ENCODE data around the gene CCDC171. TPM values are rescaled to one million over a fixed set of nuclear protein-coding genes. Genes with fewer than 3 reads are reported as not detected.
A peak's percentile ranks its signal among the peaks of the same experiment; 100 is the strongest.
"Not testable (repeated sequence)": the region's sequence is repeated elsewhere in the genome, so short reads cannot be mapped to it uniquely, and the experiment has no call there.

CCDC171 gene
- total and polyA plus RNA-seq, 2 of the 13 experiments (the other 11 are each of a cell fraction or from before 2014, with no cell fraction given): 0.95 to 2.5 TPM

- TF ChIP-seq NFYB (CRISPR knock-in tag; IDR thresholded peaks at IDR 0.05) (no peak), ZMYM2 (CRISPR knock-in tag; IDR thresholded peaks at IDR 0.05) (no peak), CTCF (CRISPR knock-in tag; IDR thresholded peaks at IDR 0.05) (no peak), ELF4 (CRISPR knock-in tag; IDR thresholded peaks at IDR 0.05; ENCODE audit: borderline replicate concordance) (no peak), ZNF101 (CRISPR knock-in tag; IDR thresholded peaks at IDR 0.05; ENCODE audit: borderline replicate concordance, low read depth) (no peak)
- no peaks in the 10 kb centered on the region for H4K20me1 ChIP-seq (ENCODE audit: insufficient read depth, low read length)
- no peaks in the 10 kb centered on the region for H3K9me3 ChIP-seq (ENCODE audit: low read length)
- H3K27me3 ChIP-seq (ENCODE audit: control insufficient read depth in 1 of 2, insufficient read depth in 2 of 2, low read length in 2 of 2): no peaks in the 10 kb centered on the region
- ATAC-seq (no peak), FAIRE-seq (no peak), DNase-seq (ENCODE audit: low spot score) (peak; percentile 2)
- intact Hi-C loops (cut with micrococcal nuclease; ENCODE audit: unreplicated experiment) (no loop called here), in situ Hi-C loops (cut with HindIII; ENCODE audit: extremely low pct_ligation_motif_present, low pct_unique_long_range_greater_than_20kb) (no loop called here)
- BruUV-seq (replicated peaks): no TSS peak
- 69% methylated on average over 3 of the region's 3 CpGs for WGBS (ENCODE audit: low lambda C conversion rate)
- no peaks in the 10 kb centered on the region for H3K36me3 ChIP-seq (replicated peaks in 1 of 2; ENCODE audit: control insufficient read depth in 1 of 2, insufficient read depth in 2 of 2, low read length in 2 of 2)
- H3K4me2 ChIP-seq (ENCODE audit: low read depth, low read length): no peak overlapping the region
- no peak overlapping the region for H3K9ac ChIP-seq (ENCODE audit: insufficient read depth, low read depth, low read length)
- ChIA-PET POLR2A (no interaction called here), CTCF (ENCODE audit: low intra/inter-chr PET ratio, low total read pairs) (no interaction called here)
- H3K4me1 ChIP-seq (ENCODE audit: insufficient read depth, low read length): no peaks in the 10 kb centered on the region
- H2AFZ ChIP-seq (ENCODE audit: low read length): no peak overlapping the region
- no peak overlapping the region for H3K27ac ChIP-seq (ENCODE audit: extremely low read length, insufficient read depth, low read length)
- no peaks in the 10 kb centered on the region for H3K79me2 ChIP-seq (ENCODE audit: insufficient read depth, low read length)
- no peak overlapping the region for H3K4me3 ChIP-seq (replicated peaks in 1 of 3; ENCODE audit: insufficient read depth in 1 of 3, low read depth in 2 of 3, low read length in 3 of 3)
These were observed 233.8 kb downstream of the CCDC171 start for GRCh38 chr9:15786616-15787015.

GRCh38 chr9:15810219-15810899, 257.5 kb downstream of the CCDC171 start:
- WGBS (ENCODE audit: low lambda C conversion rate): 57% methylated on average over 2 of the region's 34 CpGs
- ATAC-seq; H3K9me3 ChIP-seq (ENCODE audit: low read length); H3K4me1 ChIP-seq (ENCODE audit: insufficient read depth, low read length); H3K27me3 ChIP-seq (ENCODE audit: control insufficient read depth in 1 of 2, insufficient read depth in 2 of 2, low read length in 2 of 2); FAIRE-seq; H4K20me1 ChIP-seq (ENCODE audit: insufficient read depth, low read length); H3K4me2 ChIP-seq (ENCODE audit: low read depth, low read length); BruUV-seq (replicated peaks); in situ Hi-C loops (cut with HindIII; ENCODE audit: extremely low pct_ligation_motif_present, low pct_unique_long_range_greater_than_20kb); H3K79me2 ChIP-seq (ENCODE audit: insufficient read depth, low read length); DNase-seq (ENCODE audit: low spot score); H3K9ac ChIP-seq (ENCODE audit: insufficient read depth, low read depth, low read length); H3K27ac ChIP-seq (ENCODE audit: extremely low read length, insufficient read depth, low read length); CTCF ChIA-PET (ENCODE audit: low intra/inter-chr PET ratio, low total read pairs); H3K4me3 ChIP-seq (replicated peaks in 1 of 3; ENCODE audit: insufficient read depth in 1 of 3, low read depth in 2 of 3, low read length in 3 of 3); intact Hi-C loops (cut with micrococcal nuclease; ENCODE audit: unreplicated experiment); H3K36me3 ChIP-seq (replicated peaks in 1 of 2; ENCODE audit: control insufficient read depth in 1 of 2, insufficient read depth in 2 of 2, low read length in 2 of 2); H2AFZ ChIP-seq (ENCODE audit: low read length); POLR2A ChIA-PET: not testable (repeated sequence)

Measured in HepG2 (cell line).